Measurements from ENCODE around the gene CSMD2. TPM values are rescaled to one million over a fixed set of nuclear protein-coding genes. Genes with fewer than 3 reads are reported as not detected.

The CSMD2 gene
- total and polyA plus RNA-seq, 2 of the 4 experiments (the other 2 are of a cell fraction), result under 0.01 to 0.36 TPM

DNA sequence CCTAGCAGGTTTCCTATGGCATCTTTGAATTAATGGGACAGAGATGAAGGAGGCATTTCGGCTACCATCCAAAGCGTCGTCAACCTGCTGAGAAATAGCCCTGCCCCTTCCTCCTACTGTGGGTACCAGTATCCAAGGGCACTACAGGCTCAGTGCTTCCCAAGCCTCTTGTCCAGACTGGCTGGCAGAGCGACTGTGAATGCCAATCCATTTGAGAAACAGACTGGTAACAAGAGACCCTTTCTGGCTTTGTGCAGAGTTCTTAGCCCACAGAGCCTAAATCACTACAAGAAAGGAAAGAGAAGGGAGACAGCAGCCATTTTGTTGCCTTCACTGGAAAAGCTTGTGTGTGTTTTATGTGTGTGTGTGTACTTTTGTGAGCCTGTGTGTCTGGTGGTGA, 185.7 kb downstream of the CSMD2 start:
- H3K9ac ChIP-seq (ENCODE audit: low read depth, low read length), result no peak overlapping the region
- TF ChIP-seq FOS (IDR thresholded peaks at IDR 0.05; ENCODE audit: low read depth, low read length), result no peak
- no peak for TF ChIP-seq MAFK (IDR thresholded peaks at IDR 0.05; ENCODE audit: low read depth, low read length)
- no peak for TF ChIP-seq SMC3 (IDR thresholded peaks at IDR 0.05; ENCODE audit: low read depth, low read length)
- TF ChIP-seq RAD21 (IDR thresholded peaks at IDR 0.05; ENCODE audit: low read length), result no peak
- no peak for TF ChIP-seq CEBPB (IDR thresholded peaks at IDR 0.05; ENCODE audit: low read depth, low read length)
- no peak for TF ChIP-seq MXI1 (IDR thresholded peaks at IDR 0.05; ENCODE audit: borderline replicate concordance, low read depth, low read length)
- no peak for TF ChIP-seq USF2 (IDR thresholded peaks at IDR 0.05; ENCODE audit: low read depth, low read length)
- TF ChIP-seq MAZ (IDR thresholded peaks at IDR 0.05; ENCODE audit: borderline replicate concordance, low read depth, low read length), result no peak
- TF ChIP-seq, protein P1, sequence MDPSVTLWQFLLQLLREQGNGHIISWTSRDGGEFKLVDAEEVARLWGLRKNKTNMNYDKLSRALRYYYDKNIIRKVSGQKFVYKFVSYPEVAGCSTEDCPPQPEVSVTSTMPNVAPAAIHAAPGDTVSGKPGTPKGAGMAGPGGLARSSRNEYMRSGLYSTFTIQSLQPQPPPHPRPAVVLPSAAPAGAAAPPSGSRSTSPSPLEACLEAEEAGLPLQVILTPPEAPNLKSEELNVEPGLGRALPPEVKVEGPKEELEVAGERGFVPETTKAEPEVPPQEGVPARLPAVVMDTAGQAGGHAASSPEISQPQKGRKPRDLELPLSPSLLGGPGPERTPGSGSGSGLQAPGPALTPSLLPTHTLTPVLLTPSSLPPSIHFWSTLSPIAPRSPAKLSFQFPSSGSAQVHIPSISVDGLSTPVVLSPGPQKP (IDR thresholded peaks at IDR 0.05; ENCODE audit: borderline replicate concordance, low read depth, low read length), result no peak
- TF ChIP-seq, protein P2, sequence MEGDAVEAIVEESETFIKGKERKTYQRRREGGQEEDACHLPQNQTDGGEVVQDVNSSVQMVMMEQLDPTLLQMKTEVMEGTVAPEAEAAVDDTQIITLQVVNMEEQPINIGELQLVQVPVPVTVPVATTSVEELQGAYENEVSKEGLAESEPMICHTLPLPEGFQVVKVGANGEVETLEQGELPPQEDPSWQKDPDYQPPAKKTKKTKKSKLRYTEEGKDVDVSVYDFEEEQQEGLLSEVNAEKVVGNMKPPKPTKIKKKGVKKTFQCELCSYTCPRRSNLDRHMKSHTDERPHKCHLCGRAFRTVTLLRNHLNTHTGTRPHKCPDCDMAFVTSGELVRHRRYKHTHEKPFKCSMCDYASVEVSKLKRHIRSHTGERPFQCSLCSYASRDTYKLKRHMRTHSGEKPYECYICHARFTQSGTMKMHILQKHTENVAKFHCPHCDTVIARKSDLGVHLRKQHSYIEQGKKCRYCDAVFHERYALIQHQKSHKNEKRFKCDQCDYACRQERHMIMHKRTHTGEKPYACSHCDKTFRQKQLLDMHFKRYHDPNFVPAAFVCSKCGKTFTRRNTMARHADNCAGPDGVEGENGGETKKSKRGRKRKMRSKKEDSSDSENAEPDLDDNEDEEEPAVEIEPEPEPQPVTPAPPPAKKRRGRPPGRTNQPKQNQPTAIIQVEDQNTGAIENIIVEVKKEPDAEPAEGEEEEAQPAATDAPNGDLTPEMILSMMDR (conservative IDR thresholded peaks at IDR 0.05; ENCODE audit: low read depth, low read length), result no peak
- TF ChIP-seq BHLHE40 (IDR thresholded peaks at IDR 0.05; ENCODE audit: low read depth, low read length), result no peak
- no peak for TF ChIP-seq RCOR1 (IDR thresholded peaks at IDR 0.05; ENCODE audit: insufficient replicate concordance, low read length)
- TF ChIP-seq CHD1 (IDR thresholded peaks at IDR 0.05; ENCODE audit: low read depth, low read length), result no peak
- TF ChIP-seq POLR2A (IDR thresholded peaks at IDR 0.05; ENCODE audit: low read depth, low read length), result no peak
- TF ChIP-seq RFX5 (IDR thresholded peaks at IDR 0.05; ENCODE audit: low read depth, low read length), result no peak
- TF ChIP-seq NFE2L2 (IDR thresholded peaks at IDR 0.05; ENCODE audit: low read depth, low read length), result no peak
- H3K18ac ChIP-seq (ENCODE audit: low read depth, low read length), result no peak overlapping the region
- H2BK120ac ChIP-seq (ENCODE audit: low read depth, low read length), result no peak overlapping the region
- no peak overlapping the region for H3K14ac ChIP-seq (replicated peaks; ENCODE audit: low read depth, low read length)
- H4K20me1 ChIP-seq (ENCODE audit: insufficient read depth, low read length), result no peaks in the 10 kb centered on the region
- no CpG with 5 or more reads among the region's 4 CpGs for WGBS, 2 experiments (ENCODE audit: extremely low coverage in 2 of 2, insufficient read length in 1 of 2)
- H3K27me3 ChIP-seq (ENCODE audit: control insufficient read depth, insufficient read depth, low read length), result no peaks in the 10 kb centered on the region
- H2AFZ ChIP-seq (replicated peaks; ENCODE audit: low read length, poor library complexity), result no peak overlapping the region
- no peak overlapping the region for H4K8ac ChIP-seq (ENCODE audit: low read depth in 2 of 2, low read length in 2 of 2)
- H3K36me3 ChIP-seq (ENCODE audit: control insufficient read depth, insufficient read depth, low read length), result no peaks in the 10 kb centered on the region
- no peaks in the 10 kb centered on the region for H3K4me1 ChIP-seq (ENCODE audit: control insufficient read depth, insufficient read depth, low read length)
- in situ Hi-C loops (cut with MboI; ENCODE audit: low sequenced_read_pairs), result no loop called here
- no peak overlapping the region for H2AK9ac ChIP-seq (replicated peaks; ENCODE audit: low read depth, low read length, poor library complexity)
- H4K91ac ChIP-seq (ENCODE audit: insufficient read depth, low read depth, low read length), result no peak overlapping the region
- H3K9me3 ChIP-seq (ENCODE audit: control insufficient read depth, insufficient read depth, low read length), result peaks cover 36% of the 10 kb centered on the region
- H2BK5ac ChIP-seq (ENCODE audit: low read depth, low read length, poor library complexity, severe bottlenecking), result no peak overlapping the region
- H3K56ac ChIP-seq (ENCODE audit: extremely low read depth, insufficient read depth, low read length), result no peak overlapping the region
- intact Hi-C loops (cut with micrococcal nuclease), result no loop called here
- H3K4me2 ChIP-seq (ENCODE audit: low read depth, low read length), result no peak overlapping the region
- dilution Hi-C loops (cut with HindIII; ENCODE audit: low sequenced_read_pairs, unreplicated experiment), result no loop called here
- no peaks in the 10 kb centered on the region for H3K9me1 ChIP-seq (ENCODE audit: insufficient read depth, low read length)
- H2AK5ac ChIP-seq (ENCODE audit: low read depth, low read length), result no peak overlapping the region
- no peak overlapping the region for H4K5ac ChIP-seq (ENCODE audit: low read depth, low read length)
- no peak for ATAC-seq (ENCODE audit: low read depth)
- no peak overlapping the region for H3K23ac ChIP-seq (ENCODE audit: low read depth, low read length)
- no peak overlapping the region for H3K4ac ChIP-seq (ENCODE audit: low read depth, low read length)
- no peak overlapping the region for H2BK20ac ChIP-seq (ENCODE audit: low read depth, low read length)
- no peaks in the 10 kb centered on the region for H3K79me1 ChIP-seq (ENCODE audit: low read depth in 1 of 2, low read length in 2 of 2)
- no TSS peak for BruUV-seq (replicated peaks)
- ChIA-PET CTCF (no interaction called here), POLR2A (ENCODE audit: unreplicated experiment) (no interaction called here)
- no peak overlapping the region for H3K27ac ChIP-seq (ENCODE audit: insufficient read depth, low read length)
- H2BK15ac ChIP-seq (ENCODE audit: low read depth, low read length), result no peak overlapping the region
- no peak overlapping the region for H3K4me3 ChIP-seq (ENCODE audit: insufficient read depth, low read depth, low read length)
- DNase-seq, result no peak
